ENCODE results near the gene SGTA. TPM values are rescaled to one million over a fixed set of nuclear protein-coding genes. Genes with fewer than 3 reads are reported as not detected.

SGTA gene
- polyA plus RNA-seq, 3 donors, result 48.4 to 66.5 (median 62.8) TPM

DNA sequence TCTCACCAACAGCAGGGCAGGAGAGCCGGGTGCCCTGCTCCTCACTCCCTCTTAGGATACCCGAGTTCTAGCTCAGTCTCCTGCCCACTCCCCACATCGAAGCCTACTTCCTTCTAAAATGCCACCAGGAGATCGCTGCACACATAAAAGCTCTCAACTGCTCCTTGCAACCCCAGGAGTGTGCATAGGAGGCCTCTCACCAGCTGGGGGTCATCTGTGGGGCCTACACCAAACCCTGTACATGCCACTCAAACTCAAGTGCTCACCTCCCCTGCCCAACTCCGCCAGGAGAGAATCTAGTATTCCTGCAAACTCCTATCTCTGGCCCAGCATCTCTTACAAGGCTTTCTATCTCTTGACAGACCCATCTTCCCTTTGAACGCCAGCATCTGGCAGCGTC is 2.8 kb downstream of the SGTA start:
- DNase-seq (ENCODE audit: extremely low read depth in 1 of 11, low read depth in 9 of 11, low spot score in 4 of 11), result no peak

GRCh38 chr19:2779121-2779740 is 3.8 kb downstream of the SGTA start:
- no peak for DNase-seq (ENCODE audit: extremely low read depth in 1 of 11, low read depth in 9 of 11, low spot score in 4 of 11)

DNA sequence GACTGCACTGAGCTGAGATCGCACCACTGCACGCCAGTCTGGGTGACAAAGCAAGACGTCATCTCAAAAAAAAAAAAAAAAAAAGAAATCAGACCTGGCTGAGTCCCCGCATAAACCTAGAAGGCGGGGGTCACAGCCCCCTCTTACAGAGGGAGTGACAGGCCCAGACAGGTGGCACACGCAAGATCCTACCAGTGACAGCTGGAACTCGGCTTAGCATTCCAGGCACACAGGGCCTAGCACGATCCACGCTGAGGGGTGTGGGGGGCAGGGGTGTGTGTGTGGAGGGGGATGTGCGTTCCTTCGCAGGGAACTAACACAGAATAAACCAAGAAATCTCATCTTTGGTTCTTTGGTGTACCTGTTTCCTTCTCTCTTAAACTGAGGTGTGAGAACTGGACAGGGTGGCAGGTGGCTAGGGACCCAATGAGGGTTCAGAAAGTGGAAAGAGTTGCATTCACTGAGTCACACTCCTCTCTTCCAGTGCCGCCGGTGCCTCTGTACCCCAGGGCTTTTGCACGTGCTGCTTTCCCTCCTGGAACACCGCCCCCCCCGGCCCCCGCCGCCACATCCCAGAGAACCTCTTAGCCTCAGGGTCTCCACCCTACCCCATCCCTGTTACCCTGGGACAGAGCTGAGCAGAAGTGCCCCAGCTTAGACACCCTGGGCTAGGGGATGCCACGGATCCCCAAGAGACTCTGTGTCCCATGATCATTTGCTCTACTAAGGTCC is 5.0 kb downstream of the SGTA start:
- no peak for DNase-seq (ENCODE audit: extremely low read depth in 1 of 11, low read depth in 9 of 11, low spot score in 4 of 11)

DNA sequence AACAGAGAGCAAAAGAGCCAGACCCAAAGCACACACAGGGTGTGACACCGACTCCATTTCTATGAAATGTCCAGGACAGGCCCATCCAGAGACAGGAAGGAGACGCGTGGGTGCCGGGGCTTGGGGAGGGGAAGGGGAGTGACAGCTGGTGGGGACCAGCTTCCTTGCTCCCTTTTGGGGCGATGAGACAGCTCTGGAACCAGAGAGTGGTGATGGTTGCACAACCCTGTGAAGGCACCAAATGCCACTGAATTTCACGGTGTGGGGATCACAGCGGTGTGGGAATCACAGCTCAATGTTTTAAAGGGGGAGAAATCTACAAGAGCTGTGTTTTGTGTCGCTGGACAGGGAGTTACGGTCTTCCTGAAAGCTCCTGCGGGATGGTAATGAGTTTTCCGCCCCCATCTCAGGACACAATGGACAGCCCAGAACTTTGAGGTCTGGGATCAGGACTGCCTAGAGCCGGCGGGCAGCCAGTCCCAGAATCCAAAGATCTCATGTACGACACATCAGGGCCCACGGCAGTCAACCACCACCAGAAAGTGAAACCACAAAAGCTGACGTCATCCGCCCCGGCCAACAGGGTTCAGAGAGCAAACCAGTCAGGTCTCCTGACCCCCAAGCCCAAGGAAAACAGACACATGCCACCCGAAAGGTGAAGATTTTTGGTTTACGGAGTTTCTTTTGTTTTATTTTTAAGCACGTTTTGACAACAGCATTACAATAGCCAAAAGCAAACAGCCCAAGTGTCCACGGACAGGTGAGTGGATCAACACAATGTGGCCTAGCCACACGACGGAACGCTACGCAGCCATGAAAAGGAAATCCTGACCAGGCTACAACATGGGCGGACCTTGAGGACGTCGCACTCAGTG is 7.3 kb downstream of the SGTA start:
- no peak for DNase-seq (ENCODE audit: extremely low read depth in 1 of 11, low read depth in 9 of 11, low spot score in 4 of 11)

DNA sequence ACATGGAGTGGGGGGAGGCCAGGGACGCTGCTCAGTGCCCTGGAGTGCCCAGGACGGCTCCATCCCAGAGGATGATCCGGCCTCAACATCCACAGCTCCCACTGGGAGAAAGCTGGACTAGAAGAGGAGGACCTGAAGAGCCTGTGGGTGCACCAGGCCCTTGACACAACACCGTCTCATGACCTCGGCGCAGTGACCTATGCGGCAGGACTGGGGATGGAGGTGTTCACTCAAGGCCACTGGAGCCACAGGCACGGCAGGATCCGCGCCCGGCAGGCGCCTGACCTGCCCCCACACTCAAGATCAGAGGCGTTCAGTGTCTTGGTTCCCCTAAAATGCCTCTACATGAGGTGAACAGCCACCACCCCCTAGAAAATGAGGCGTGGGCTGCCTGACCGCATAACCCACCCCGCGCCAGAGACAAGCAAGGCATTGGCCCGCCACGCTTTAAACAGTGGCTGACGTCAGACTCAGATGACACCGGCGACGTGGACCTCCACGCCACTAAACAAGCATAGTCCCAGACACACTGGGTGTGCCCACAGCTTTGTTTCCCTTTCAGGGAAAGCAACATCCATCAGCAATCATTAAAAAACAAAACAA is 8.0 kb downstream of the SGTA start:
- no peak for DNase-seq (ENCODE audit: extremely low read depth in 1 of 11, low read depth in 9 of 11, low spot score in 4 of 11)

DNA sequence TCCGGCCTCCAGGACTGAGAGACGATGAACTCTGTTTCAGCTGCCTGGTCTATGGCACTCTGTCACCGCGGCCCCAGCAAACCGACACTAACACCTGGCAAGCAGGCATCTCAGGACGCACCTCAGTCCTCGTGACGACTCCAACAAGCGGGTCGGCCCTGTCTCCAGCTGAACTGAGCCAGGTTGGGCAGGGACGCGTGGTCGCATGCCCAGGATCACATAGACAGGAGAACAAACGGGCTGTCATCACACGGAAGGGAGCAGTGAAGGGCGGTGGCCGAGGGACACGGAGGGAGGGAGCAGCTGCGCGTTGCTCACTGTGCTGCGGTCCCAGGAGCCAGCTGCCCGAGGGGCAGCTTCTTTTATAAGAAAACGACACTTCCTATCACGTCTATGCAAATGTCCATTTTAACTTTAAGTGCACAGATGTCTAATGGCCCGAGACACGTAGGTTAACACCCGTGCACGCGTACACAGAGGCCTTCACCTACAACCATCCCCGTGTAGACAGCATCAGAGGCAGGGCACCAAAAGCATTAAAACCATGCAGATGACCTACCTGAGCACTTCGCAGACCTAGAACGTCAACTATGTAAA is 8.9 kb downstream of the SGTA start:
- DNase-seq (ENCODE audit: extremely low read depth in 1 of 11, low read depth in 9 of 11, low spot score in 4 of 11), result no peak

- no peak for DNase-seq (ENCODE audit: extremely low read depth in 1 of 11, low read depth in 9 of 11, low spot score in 4 of 11)
Observed at GRCh38 chr19:2771786-2772674, 11.0 kb downstream of the SGTA start.

GRCh38 chr19:2770055-2771013 is 12.7 kb downstream of the SGTA start:
- peak in 7 of 11 donors; percentile 36 to 78 (median 66) for DNase-seq (ENCODE audit: extremely low read depth in 1 of 11, low read depth in 9 of 11, low spot score in 4 of 11)

DNA sequence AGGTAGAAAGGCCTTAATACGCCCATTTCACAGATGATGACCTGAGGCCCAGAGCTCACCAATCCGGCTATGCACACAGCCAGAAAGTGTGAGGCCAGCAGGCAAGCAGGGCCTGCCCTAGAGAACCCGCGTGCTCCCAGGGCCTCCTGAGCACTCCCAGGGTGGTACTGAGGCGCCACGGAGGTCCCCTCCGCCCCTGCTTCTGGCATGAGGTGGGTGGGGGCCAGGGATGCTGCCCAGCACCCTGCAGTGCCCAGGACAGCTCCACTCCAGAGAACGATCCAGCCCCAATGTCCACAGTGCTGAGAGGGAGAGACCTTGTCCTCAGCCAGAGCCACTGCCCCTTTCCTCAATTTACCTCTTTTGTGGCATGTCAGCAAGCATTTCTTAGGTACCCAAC is 13.9 kb downstream of the SGTA start:
- no peak for DNase-seq (ENCODE audit: extremely low read depth in 1 of 11, low read depth in 9 of 11, low spot score in 4 of 11)

GRCh38 chr19:2768365-2769132 is 14.5 kb downstream of the SGTA start:
- no peak for DNase-seq (ENCODE audit: extremely low read depth in 1 of 11, low read depth in 9 of 11, low spot score in 4 of 11)

DNA sequence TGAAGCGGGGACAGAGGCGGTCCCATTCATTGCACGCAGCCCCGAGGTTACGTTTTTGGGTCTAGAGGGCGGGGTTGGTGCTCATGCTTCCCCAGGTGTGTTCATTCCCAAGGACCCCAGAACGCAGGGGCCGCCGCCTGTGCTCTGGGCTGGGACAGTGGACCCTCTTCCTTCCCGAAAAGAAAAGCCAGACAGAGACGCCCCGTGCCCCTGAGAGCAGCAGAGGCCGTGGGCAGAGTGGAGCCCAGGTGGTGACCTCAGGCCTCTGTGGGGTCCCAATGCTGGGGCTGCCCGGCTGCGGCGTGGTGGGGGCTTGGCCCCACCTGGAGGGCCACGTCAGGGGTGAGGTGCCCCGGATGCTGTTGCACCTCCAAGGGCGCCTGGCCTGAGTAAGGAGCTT is 15.4 kb downstream of the SGTA start:
- DNase-seq (ENCODE audit: extremely low read depth in 1 of 11, low read depth in 9 of 11, low spot score in 4 of 11), result no peak

DNA sequence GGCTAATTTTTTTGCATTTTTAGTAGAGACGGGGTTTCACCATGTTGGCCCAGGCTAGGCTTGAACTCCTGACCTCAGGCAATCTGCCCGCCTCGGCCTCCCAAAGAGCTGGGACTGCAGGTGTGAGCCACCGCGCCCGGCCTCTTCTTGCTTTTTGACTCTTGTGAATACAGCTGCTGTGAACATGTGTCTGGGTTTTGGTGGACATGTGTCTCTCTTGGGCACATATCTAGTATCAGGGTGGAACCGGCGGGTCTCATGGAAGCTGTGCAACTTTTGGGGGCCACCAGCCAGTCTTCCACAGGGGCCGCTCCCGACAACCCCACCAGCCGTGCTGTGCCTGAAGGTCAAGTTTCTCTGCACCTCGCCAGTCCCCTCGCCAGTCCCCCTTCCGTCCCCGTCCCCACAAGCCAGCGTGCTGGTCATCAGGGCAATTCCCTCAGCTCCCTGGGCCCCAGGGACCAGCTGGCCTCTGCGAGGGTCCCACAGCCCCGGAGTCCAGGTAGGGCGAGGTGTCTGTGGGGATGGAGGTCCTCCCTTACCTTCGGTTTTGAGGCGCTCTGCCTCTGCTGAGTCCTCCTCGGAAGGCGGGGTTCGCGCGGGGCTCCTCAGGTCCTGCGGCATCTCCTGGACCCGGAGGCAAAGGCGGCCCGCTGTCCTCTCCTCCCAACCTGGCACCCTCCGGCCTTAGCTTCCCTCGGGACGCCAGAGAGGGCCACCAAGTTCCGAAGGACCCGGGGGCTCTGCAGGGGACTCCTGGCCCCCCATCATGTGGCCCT is 16.3 kb downstream of the SGTA start:
- no peak for DNase-seq (ENCODE audit: extremely low read depth in 1 of 11, low read depth in 9 of 11, low spot score in 4 of 11)

- no peak for DNase-seq (ENCODE audit: extremely low read depth in 1 of 11, low read depth in 9 of 11, low spot score in 4 of 11)
Observed at GRCh38 chr19:2765376-2765775, 17.7 kb downstream of the SGTA start.

GRCh38 chr19:2764945-2765344 is 18.1 kb downstream of the SGTA start:
- DNase-seq (ENCODE audit: extremely low read depth in 1 of 11, low read depth in 9 of 11, low spot score in 4 of 11), result no peak

- DNase-seq (ENCODE audit: extremely low read depth in 1 of 11, low read depth in 9 of 11, low spot score in 4 of 11), result no peak
Observed at GRCh38 chr19:2763687-2764086, 19.4 kb downstream of the SGTA start.

All from renal cortex interstitium (tissue), 11 donors.